Progenitor cell of endocrine pancreas (in vitro differentiated cells): ENCODE data around the gene KPNA6. TPM values are rescaled to one million over a fixed set of nuclear protein-coding genes. Genes with fewer than 3 reads are reported as not detected.
"Not testable (repeated sequence)": the region's sequence is repeated elsewhere in the genome, so short reads cannot be mapped to it uniquely, and the experiment has no call there.

ENCODE experiments used
- DNase-seq: peaks from one replicate; pipeline ENCODE4 v3.0.0; 2021; ENCODE audit warnings: low spot score; ENCODE audit not compliant: unreplicated experiment
- H3K27ac Mint-ChIP-seq: 2 replicates; pipeline ENCODE4 v1.8.0; 2021; ENCODE audit warnings: mild to moderate bottlenecking, moderate library complexity, mixed read lengths
- H3K27me3 Mint-ChIP-seq: 2 replicates; pipeline ENCODE4 v1.8.0; 2021; ENCODE audit warnings: mixed read lengths
- H3K36me3 Mint-ChIP-seq: 2 replicates; pipeline ENCODE4 v1.8.0; 2022; ENCODE audit warnings: mixed read lengths; ENCODE audit not compliant: insufficient read depth
- H3K4me1 Mint-ChIP-seq: 2 replicates; pipeline ENCODE4 v1.8.0; 2021; ENCODE audit warnings: low read depth, mixed read lengths
- H3K4me3 Mint-ChIP-seq: 2 replicates; pipeline ENCODE4 v1.8.0; 2021; ENCODE audit warnings: low read depth, mild to moderate bottlenecking, moderate library complexity, mixed read lengths
- H3K9me3 Mint-ChIP-seq: 2 replicates; pipeline ENCODE4 v1.8.0; 2021; ENCODE audit warnings: low read depth, mixed read lengths
- long read RNA-seq: library from polyadenylated mRNA; unstranded; transcript quantifications from one replicate; pipeline ENCODE4 v2.0.0, GENCODE V29; 2020
- total RNA-seq: library from RNA; stranded (reverse); gene quantifications from 2 replicates; pipeline ENCODE4 v1.2.1, GENCODE V29; 2021
- TF ChIP-seq, protein P1 (sequence below): fragments of 200-600 bp; sonication (generic); IDR thresholded peaks from one replicate; pipeline ENCODE4 v1.5.0; 2021; ENCODE audit warnings: antibody characterized with exemption, mild to moderate bottlenecking; ENCODE audit not compliant: unreplicated experiment

KPNA6 gene
- total RNA-seq = 67.0 and 68.4 TPM in 2 replicates
- long read RNA-seq, full-length matches to known transcripts = 96 of 120 reads
- long read RNA-seq, partial matches to known transcripts = 11 of 120 reads
- long read RNA-seq, other reads (novel, unspliced or antisense) = 13 of 120 reads

DNA sequence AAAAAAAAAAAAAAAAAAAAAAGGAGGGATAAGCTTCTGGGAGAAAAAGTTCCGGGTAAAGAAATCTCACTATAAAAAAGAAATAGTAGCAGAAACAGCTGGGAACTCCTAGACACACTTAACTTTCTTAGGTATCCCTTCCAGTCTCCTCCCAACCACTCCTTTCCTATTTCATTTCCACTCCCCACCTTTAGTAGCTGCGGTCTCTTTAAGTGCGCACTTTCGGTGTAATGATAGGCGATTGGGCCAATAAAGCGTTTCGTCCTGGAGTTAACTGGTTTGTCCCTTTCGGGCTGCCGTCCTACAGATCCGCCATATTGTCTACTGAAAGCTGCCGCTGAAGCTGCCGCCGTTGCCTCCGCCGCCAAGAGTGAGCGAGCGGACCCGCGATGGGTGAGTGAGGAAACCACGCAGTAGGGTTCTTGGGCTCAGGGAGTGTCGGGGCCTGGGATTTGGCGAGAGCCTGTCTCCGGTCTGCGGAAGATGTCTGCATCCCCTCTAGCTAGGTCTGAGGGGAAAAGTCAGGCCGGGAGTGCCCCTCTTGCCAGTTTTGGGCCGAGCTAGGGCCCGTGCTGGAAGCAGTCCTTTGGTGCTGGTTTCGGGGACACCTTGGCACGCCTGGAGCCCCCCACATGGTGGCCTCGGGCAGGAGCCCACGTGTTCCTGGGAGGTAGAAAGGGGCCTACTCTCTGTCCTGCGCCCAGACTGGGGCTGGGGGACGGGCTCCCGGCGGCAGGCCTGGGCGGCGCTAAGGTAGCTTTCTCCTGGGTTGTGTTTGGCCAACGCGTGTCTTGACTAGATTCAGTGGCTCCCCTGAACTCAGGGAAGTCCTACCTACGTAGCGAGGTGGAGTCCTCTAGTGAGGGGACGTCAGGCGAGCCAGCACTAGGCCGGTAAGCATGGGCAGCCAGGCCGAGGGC is at the start of gene KPNA6:
TSS of gene KPNA6 (plus strand) at position 315 of the 920 bp plus-strand sequence. CDS start at position 390, 75 bp downstream.
- H3K4me3 Mint-ChIP-seq = peak within 1 kb of the TSS; percentile 100
- peaks cover 22% of the 10 kb centered on the region for H3K4me1 Mint-ChIP-seq
- H3K9me3 Mint-ChIP-seq = no peaks in the 10 kb centered on the region
- H3K36me3 Mint-ChIP-seq = no peaks in the 10 kb centered on the region
- DNase-seq = peak; percentile 84
- TF ChIP-seq, protein P1, sequence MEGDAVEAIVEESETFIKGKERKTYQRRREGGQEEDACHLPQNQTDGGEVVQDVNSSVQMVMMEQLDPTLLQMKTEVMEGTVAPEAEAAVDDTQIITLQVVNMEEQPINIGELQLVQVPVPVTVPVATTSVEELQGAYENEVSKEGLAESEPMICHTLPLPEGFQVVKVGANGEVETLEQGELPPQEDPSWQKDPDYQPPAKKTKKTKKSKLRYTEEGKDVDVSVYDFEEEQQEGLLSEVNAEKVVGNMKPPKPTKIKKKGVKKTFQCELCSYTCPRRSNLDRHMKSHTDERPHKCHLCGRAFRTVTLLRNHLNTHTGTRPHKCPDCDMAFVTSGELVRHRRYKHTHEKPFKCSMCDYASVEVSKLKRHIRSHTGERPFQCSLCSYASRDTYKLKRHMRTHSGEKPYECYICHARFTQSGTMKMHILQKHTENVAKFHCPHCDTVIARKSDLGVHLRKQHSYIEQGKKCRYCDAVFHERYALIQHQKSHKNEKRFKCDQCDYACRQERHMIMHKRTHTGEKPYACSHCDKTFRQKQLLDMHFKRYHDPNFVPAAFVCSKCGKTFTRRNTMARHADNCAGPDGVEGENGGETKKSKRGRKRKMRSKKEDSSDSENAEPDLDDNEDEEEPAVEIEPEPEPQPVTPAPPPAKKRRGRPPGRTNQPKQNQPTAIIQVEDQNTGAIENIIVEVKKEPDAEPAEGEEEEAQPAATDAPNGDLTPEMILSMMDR = no peak
- peak within 1 kb of the TSS; percentile 99 for H3K27ac Mint-ChIP-seq
- no peaks in the 10 kb centered on the region for H3K27me3 Mint-ChIP-seq

- peaks cover 32% of the 10 kb centered on the region for H3K36me3 Mint-ChIP-seq
- peaks cover 14% of the 10 kb centered on the region for H3K4me1 Mint-ChIP-seq
These were observed 46.9 kb upstream of the KPNA6 start for GRCh38 chr1:32060914-32061313.

GRCh38 chr1:32062867-32063230 is 45.0 kb upstream of the KPNA6 start:
- Mint-ChIP-seq H3K9me3 (no peaks in the 10 kb centered on the region), H3K27me3 (no peaks in the 10 kb centered on the region), H3K4me1 (peaks cover 14% of the 10 kb centered on the region), H3K36me3 (peaks cover 29% of the 10 kb centered on the region), H3K27ac (peak overlapping the region; percentile 90), H3K4me3 (no peak overlapping the region)
- DNase-seq = no peak
- TF ChIP-seq, protein P1 = no peak

More at GRCh38 chr1:32060914-32061313, 46.9 kb upstream of the KPNA6 start:
- no peak overlapping the region for H3K4me3 Mint-ChIP-seq
- H3K27ac Mint-ChIP-seq = peak overlapping the region; percentile 67
- no peak for DNase-seq
- TF ChIP-seq, protein P1 = no peak
- H3K9me3 Mint-ChIP-seq = no peaks in the 10 kb centered on the region
- no peaks in the 10 kb centered on the region for H3K27me3 Mint-ChIP-seq

DNA sequence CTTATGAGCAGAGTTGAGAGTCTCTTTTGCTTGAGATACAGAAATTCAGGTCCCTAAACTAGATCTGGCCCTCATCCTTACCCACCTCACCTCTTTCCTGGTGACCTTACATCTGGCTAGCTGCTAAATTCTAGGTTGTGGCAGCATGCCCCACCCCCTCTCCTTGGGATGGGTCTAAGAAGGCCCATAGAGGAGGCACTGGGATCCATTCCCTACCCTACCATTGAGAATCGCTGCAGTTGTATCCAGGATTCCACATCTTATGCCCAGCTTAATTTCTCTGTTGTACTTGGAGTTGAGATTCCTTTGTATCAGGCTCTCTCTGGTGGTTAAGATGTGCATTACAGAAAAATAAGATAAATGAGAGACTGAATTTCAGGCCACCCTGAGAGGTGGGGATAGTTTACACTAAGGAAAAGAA is 44.6 kb upstream of the KPNA6 start:
- Mint-ChIP-seq H3K27ac (peak overlapping the region; percentile 90), H3K9me3 (no peaks in the 10 kb centered on the region), H3K4me3 (no peak overlapping the region), H3K36me3 (peaks cover 27% of the 10 kb centered on the region), H3K4me1 (peaks cover 14% of the 10 kb centered on the region), H3K27me3 (no peaks in the 10 kb centered on the region)
- DNase-seq = no peak
- TF ChIP-seq, protein P1 = peak; percentile 52

DNA sequence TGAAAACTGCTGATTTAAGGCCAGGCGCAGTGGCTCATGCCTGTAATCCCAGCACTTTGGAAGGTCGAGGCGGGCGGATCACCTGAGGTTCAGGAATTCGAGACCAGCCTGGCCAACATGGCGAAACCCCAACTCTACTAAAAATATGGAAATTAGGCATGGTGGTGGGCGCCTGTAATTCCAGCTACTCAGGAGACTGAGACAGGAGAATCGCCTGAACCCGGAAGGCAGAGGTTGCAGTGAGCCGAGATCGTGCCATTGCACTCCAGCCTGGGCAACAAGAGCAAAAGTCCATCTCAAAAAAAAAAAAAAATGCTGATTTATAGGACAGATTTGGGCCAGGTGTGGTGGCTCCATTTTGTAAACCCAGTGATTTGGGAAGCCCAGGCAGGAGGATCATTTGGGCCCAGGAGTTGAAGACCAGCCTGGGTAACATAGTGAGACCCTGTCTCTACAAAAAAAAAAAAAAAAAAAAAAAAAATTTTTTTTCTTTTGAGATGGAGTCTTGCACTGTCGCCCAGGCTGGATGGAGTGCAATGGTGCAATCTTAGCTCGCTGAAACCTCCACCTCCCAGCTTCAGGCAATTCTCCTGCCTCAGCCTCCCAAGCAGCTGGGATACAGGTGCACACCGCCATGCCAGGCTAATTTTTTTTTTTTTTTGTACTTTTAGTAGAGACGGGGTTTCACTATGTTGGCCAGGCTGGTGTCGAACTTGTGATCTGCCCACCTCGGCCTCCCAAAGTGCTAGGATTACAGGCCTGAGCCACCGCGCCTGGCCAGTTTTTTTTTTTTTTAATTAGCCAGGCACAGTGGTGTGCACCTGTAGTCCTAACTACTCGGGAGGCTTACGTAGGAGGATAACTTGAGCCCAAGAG is 42.0 kb upstream of the KPNA6 start:
- Mint-ChIP-seq H3K36me3 (peaks cover 15% of the 10 kb centered on the region), H3K27ac (peak overlapping the region; percentile 45), H3K4me1 (peaks cover 15% of the 10 kb centered on the region)
- H3K4me3 Mint-ChIP-seq, DNase-seq, H3K27me3 Mint-ChIP-seq, H3K9me3 Mint-ChIP-seq: not testable (repeated sequence)
